ENCODE data around the gene COL6A2.

GRCh38 chr21:46078978-46079351, 18.9 kb upstream of the COL6A2 start:
- no peak for TF ChIP-seq CTCF (IDR thresholded peaks at IDR 0.05)
- TF ChIP-seq POLR2AphosphoS5 (IDR thresholded peaks at IDR 0.05; ENCODE audit: insufficient read depth in 1 of 2, low read depth in 1 of 2), result no peak
